IPS-20b (cell line): ENCODE results near the gene KDM2B.

Experiments
- H3K27ac ChIP-seq: one replicate; pipeline ENCODE4 v1.5.1; 2013; ENCODE audit warnings: low read length
- H3K27me3 ChIP-seq: 2 replicates; pipeline ENCODE4 v1.6.1; 2013; ENCODE audit warnings: mild to moderate bottlenecking, low read length, inconsistent platforms; ENCODE audit not compliant: insufficient read depth
- H3K36me3 ChIP-seq: 2 replicates; pipeline ENCODE4 v1.6.1; 2013; ENCODE audit warnings: low read depth, mild to moderate bottlenecking, inconsistent platforms, low read length, moderate library complexity; ENCODE audit not compliant: insufficient read depth
- H3K4me1 ChIP-seq: 2 replicates; pipeline ENCODE4 v1.6.1; 2013; ENCODE audit warnings: mild to moderate bottlenecking, control low read depth, inconsistent platforms, low read length, moderate library complexity; ENCODE audit not compliant: insufficient read depth
- H3K4me3 ChIP-seq: 2 replicates; pipeline ENCODE4 v1.5.1; 2013; ENCODE audit warnings: mild to moderate bottlenecking, low read length, inconsistent platforms
- H3K9ac ChIP-seq: 2 replicates; pipeline ENCODE4 v1.6.1; 2013; ENCODE audit warnings: low read depth, mild to moderate bottlenecking, inconsistent platforms, low read length, moderate library complexity
- H3K9me3 ChIP-seq: 2 replicates; pipeline ENCODE4 v1.6.1; 2013; ENCODE audit warnings: mild to moderate bottlenecking, low read depth, low read length, inconsistent platforms; ENCODE audit not compliant: insufficient read depth

KDM2B gene

DNA sequence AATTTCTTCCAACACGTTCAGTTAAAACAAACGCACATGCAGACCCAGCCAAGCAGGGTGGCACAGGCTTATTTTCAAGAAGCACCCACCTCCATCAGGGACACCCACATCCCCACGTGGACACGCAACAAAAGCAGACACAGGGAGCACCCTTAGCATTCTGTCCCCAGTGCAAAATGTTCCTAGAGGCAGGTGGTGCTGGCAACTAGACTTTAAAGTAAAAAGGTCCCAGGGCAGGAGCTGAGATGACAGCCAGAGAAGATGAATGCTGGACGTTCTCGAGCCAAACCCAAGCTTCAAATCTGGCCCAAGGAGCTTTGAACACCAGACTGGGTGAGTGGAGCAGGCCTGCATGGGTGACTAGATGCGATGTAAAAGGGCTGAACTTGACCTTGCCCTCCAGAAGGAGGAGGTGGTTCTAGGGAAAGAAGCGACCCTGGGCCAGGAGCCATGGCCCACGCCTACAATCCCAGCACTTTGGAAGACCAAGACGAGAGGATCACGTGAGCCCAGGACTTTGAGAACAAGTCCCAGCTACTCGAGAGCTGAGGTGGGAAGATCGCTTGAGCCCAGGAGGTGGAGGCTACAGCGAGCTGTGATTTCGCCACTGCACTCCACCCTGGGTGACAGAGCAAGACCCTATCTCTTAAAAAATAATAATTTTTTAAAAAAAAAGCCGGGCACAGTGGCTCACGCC lies 47.3 kb downstream of the KDM2B start:
- Histone ChIP-seq H3K27me3 (peaks cover 6% of the 10 kb centered on the region), H3K4me3 (no peak overlapping the region), H3K36me3 (peaks cover 42% of the 10 kb centered on the region), H3K9me3 (no peaks in the 10 kb centered on the region), H3K27ac (no peak overlapping the region), H3K9ac (no peak overlapping the region), H3K4me1 (peaks cover 28% of the 10 kb centered on the region)

DNA sequence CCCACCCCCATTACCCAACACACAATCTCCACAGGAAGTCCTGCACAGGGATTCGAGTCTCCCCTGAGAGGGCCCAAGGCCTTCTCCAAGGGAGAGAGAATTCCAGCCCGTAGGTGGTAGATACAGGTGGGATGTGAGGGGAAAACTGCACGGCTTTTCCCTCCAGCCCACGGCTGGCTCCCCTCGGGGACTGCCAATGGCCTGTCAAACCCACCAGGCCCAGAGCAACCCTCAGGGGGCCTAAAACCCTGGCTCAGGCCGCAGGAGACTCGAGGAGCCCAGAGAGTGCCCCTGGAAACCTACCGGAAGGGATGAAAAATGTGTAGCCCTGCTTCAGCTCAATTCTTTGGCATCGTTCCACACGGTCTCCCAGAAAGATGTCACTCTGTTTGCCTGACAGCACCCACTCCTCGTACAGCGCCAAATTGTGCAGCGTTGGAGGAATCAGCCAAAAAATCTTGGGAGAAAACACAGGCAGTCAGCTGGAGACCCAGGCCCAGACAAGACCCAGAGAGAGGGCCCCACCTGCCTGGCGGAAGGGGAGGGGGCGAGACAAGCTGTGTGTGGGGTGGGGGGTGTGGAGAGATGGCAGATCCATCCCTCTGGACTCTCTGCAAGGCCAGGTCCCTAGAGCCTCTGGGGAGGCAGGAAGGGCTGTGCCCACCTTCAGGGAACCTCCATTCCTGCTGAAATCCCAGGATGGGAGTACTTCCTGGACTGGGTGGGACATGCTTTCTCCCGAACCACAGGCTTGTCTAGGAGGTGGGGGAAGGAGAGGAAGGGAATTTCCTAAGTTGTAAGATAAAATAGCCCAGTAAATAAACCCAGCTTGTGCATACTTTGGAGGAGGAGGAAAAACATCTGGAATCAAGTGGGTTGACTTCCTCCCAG lies 48.1 kb downstream of the KDM2B start:
- H3K9me3 ChIP-seq, result no peaks in the 10 kb centered on the region
- peaks cover 24% of the 10 kb centered on the region for H3K4me1 ChIP-seq
- no peak overlapping the region for H3K4me3 ChIP-seq
- H3K27ac ChIP-seq, result no peak overlapping the region
- no peak overlapping the region for H3K9ac ChIP-seq
- H3K36me3 ChIP-seq, result peaks cover 47% of the 10 kb centered on the region
- H3K27me3 ChIP-seq, result no peaks in the 10 kb centered on the region; the same call in 1 of the 2 replicates

DNA sequence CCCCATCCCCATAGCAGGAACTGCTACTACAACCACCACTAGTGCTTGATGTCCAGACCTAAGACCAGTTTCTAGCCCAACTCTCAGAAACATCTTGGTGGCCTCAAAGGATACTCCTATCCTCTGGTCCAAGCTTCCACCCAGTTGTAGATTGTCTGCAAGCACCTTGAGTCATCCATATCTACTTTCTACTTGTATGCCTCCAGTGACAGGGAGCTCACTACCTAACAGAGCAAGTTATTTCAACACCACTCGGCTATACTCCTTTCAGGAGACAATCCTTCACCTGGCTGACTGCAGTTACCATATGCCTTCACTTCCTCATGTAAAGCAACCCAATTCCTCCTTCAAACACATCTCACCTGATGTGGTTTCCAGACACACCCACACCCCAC lies 49.5 kb downstream of the KDM2B start:
- H3K4me3 ChIP-seq, result no peak overlapping the region
- no peaks in the 10 kb centered on the region; the same call in 1 of the 2 replicates for H3K27me3 ChIP-seq
- peaks cover 24% of the 10 kb centered on the region for H3K4me1 ChIP-seq
- no peaks in the 10 kb centered on the region for H3K9me3 ChIP-seq
- H3K9ac ChIP-seq, result no peak overlapping the region
- peaks cover 52% of the 10 kb centered on the region for H3K36me3 ChIP-seq
- no peak overlapping the region for H3K27ac ChIP-seq

GRCh38 chr12:121530600-121531355 lies 50.0 kb downstream of the KDM2B start:
- Histone ChIP-seq H3K4me1 (peaks cover 21% of the 10 kb centered on the region), H3K9ac (no peak overlapping the region), H3K27ac (no peak overlapping the region), H3K9me3 (no peaks in the 10 kb centered on the region), H3K27me3 (no peaks in the 10 kb centered on the region; the same call in 1 of the 2 replicates), H3K4me3 (no peak overlapping the region), H3K36me3 (peaks cover 56% of the 10 kb centered on the region)

GRCh38 chr12:121529184-121529583 lies 51.6 kb downstream of the KDM2B start:
- H3K4me3 ChIP-seq, result no peak overlapping the region
- H3K27ac ChIP-seq, result no peak overlapping the region
- no peak overlapping the region for H3K9ac ChIP-seq
- H3K27me3 ChIP-seq, result no peaks in the 10 kb centered on the region
- peaks cover 71% of the 10 kb centered on the region for H3K36me3 ChIP-seq
- H3K9me3 ChIP-seq, result no peaks in the 10 kb centered on the region
- H3K4me1 ChIP-seq, result peaks cover 8% of the 10 kb centered on the region

DNA sequence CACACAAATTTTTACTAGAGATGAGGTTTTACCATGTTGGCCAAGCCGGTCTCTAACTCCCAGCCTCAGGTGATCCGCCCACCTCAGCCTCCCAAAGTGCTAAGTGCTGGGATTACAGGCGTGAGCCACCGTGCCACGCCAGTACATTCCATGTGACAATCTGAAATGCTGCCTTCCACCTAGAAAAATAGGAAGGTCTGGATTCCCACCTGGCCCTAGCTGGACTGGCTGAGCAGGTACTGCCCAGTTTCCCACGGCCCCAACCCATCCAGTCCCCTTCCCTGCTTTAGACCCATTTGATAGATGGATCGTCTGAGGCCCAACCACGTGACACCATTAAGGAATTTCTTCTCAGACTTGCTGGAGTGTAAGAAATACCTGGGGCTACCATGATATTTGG lies 55.4 kb downstream of the KDM2B start:
- Histone ChIP-seq H3K9me3 (no peaks in the 10 kb centered on the region), H3K36me3 (peaks cover 68% of the 10 kb centered on the region), H3K9ac (no peak overlapping the region), H3K27me3 (no peaks in the 10 kb centered on the region), H3K27ac (no peak overlapping the region), H3K4me3 (no peak overlapping the region), H3K4me1 (no peaks in the 10 kb centered on the region; the same call in 1 of the 2 replicates)

DNA sequence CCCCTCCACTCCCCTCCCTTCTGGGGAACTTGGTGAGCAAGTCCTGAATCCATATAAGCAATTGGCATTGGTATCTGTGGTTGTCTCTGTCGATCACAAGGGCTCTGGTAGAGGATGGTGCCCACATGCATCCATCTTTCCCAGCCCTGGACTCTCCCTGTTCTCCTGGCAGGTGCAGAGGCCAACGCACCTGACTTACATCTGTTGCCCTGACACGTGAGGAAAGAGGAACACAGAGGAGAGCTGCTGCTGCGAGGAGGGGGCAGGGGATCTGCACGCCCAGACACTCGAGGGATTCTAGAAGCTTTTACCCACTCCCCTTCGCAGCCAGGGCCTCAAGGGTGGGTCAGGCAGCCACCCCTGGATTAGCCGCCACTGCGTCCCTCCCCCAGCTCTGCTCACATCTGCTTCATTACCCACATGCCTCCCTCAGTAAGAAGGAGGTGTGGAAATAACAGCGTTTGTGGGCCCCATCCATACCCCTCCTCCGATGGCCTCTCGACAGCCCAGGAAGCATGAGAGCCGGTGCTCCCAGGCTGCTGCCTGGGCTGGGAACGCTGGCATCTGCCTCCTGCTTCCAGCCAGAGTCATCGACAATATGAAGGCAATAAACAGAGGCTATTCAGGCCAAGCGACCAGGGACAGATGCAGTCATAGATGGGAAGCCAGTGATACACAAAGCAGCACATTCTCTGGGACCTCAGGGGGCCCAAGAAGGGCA lies 56.5 kb downstream of the KDM2B start:
- Histone ChIP-seq H3K9ac (no peak overlapping the region), H3K4me3 (no peak overlapping the region)

DNA sequence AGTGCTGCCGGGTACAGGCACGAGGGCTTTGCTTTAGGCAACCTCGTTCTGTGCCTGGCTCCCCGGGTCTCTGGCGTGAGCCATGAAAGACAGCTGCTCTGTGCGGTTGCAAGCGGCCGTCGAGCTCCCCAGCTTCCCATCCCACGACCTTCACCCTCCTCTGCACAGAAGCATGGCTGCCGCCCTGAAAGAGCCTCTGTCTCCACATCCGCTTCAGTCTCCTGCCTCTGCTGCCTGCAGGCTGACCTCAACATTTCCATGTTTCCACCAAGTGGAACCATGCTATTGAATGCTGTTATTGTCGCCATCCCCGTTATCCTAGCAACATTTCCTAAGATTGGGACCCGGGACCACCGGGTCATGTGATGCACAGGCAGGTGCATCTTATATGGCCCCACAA lies 57.1 kb downstream of the KDM2B start:
- no peaks in the 10 kb centered on the region; the same call in 1 of the 2 replicates for H3K4me1 ChIP-seq
- no peak overlapping the region for H3K9ac ChIP-seq
- no peak overlapping the region for H3K27ac ChIP-seq
- H3K27me3 ChIP-seq, result no peaks in the 10 kb centered on the region
- peaks cover 77% of the 10 kb centered on the region for H3K36me3 ChIP-seq
- H3K4me3 ChIP-seq, result no peak overlapping the region
- no peaks in the 10 kb centered on the region for H3K9me3 ChIP-seq

More for the DNA sequence above, 56.5 kb downstream of the KDM2B start:
- no peaks in the 10 kb centered on the region; the same call in 1 of the 2 replicates for H3K4me1 ChIP-seq
- no peaks in the 10 kb centered on the region for H3K27me3 ChIP-seq
- peaks cover 77% of the 10 kb centered on the region for H3K36me3 ChIP-seq
- H3K27ac ChIP-seq, result no peak overlapping the region
- H3K9me3 ChIP-seq, result no peaks in the 10 kb centered on the region

- Histone ChIP-seq H3K27me3 (no peaks in the 10 kb centered on the region), H3K4me3 (no peak overlapping the region), H3K9me3 (no peaks in the 10 kb centered on the region), H3K36me3 (peaks cover 81% of the 10 kb centered on the region), H3K9ac (no peak overlapping the region; the same call in 1 of the 2 replicates), H3K27ac (no peak overlapping the region), H3K4me1 (no peaks in the 10 kb centered on the region; the same call in 1 of the 2 replicates)
These were observed 57.9 kb downstream of the KDM2B start for GRCh38 chr12:121522971-121523370.

- H3K4me3 ChIP-seq, result no peak overlapping the region
- H3K4me1 ChIP-seq, result no peaks in the 10 kb centered on the region; the same call in 1 of the 2 replicates
- no peaks in the 10 kb centered on the region for H3K27me3 ChIP-seq
- H3K9ac ChIP-seq, result no peak overlapping the region
- H3K36me3 ChIP-seq, result peaks cover 82% of the 10 kb centered on the region
- no peaks in the 10 kb centered on the region; the same call in 1 of the 2 replicates for H3K9me3 ChIP-seq
- no peak overlapping the region for H3K27ac ChIP-seq
These were observed 60.2 kb downstream of the KDM2B start for GRCh38 chr12:121520586-121521086.

- H3K9me3 ChIP-seq, result no peaks in the 10 kb centered on the region; the same call in 1 of the 2 replicates
- no peak overlapping the region for H3K27ac ChIP-seq
- no peaks in the 10 kb centered on the region; the same call in 1 of the 2 replicates for H3K4me1 ChIP-seq
- no peak overlapping the region for H3K9ac ChIP-seq
- H3K36me3 ChIP-seq, result peaks cover 80% of the 10 kb centered on the region
- H3K4me3 ChIP-seq, result no peak overlapping the region
- H3K27me3 ChIP-seq, result no peaks in the 10 kb centered on the region
These were observed 60.7 kb downstream of the KDM2B start for GRCh38 chr12:121520119-121520518.
